Tibial nerve (tissue), 4 donors: Measurements from ENCODE around the gene TLX2.

ENCODE experiments used
- EP300 ChIP-seq, 2 donors: sonication (generic); formaldehyde crosslinking; IDR thresholded peaks; one replicate each; pipeline ENCODE4 v1.6.1; 2017; ENCODE audit warnings: antibody characterized with exemption in 2 of 2, mild to moderate bottlenecking in 1 of 2
- POLR2A ChIP-seq, 2 donors: fragments of 450-650 bp; IDR thresholded peaks; one replicate each; pipeline ENCODE4 v1.6.1; 2017; ENCODE audit warnings: antibody characterized with exemption in 2 of 2, mild to moderate bottlenecking in 2 of 2, moderate library complexity in 2 of 2
- TF ChIP-seq, protein P1 (sequence below), 5 experiments: fragments of 200-600 bp in 3 of 5; fragments of 450-650 bp in 2 of 5; sonication (generic) in 3 of 5; IDR thresholded peaks; one replicate each; pipeline ENCODE4 v1.5.1; 2016 to 2019; ENCODE audit warnings: antibody characterized with exemption in 5 of 5, mild to moderate bottlenecking in 3 of 5, moderate library complexity in 2 of 5

DNA sequence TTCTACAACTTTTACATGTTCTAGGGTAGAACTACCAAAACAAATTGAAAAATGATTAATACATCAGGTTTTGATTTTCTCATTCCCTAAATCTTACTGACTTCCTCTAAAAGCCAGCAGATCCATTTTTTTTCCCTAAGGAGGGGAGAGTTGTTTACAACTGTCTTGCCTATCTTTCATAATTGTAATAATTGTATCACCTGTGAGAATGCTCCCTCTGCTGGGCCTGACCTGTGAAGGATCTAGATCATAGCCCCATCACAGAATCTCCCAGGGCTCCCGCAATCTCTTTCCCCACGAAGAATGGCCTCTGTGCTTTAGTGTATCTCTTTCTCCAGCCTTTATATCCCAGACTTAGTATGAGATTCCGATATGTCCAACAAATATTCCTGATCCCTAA is 30.4 kb downstream of the TLX2 start:
- TF ChIP-seq, protein P1, sequence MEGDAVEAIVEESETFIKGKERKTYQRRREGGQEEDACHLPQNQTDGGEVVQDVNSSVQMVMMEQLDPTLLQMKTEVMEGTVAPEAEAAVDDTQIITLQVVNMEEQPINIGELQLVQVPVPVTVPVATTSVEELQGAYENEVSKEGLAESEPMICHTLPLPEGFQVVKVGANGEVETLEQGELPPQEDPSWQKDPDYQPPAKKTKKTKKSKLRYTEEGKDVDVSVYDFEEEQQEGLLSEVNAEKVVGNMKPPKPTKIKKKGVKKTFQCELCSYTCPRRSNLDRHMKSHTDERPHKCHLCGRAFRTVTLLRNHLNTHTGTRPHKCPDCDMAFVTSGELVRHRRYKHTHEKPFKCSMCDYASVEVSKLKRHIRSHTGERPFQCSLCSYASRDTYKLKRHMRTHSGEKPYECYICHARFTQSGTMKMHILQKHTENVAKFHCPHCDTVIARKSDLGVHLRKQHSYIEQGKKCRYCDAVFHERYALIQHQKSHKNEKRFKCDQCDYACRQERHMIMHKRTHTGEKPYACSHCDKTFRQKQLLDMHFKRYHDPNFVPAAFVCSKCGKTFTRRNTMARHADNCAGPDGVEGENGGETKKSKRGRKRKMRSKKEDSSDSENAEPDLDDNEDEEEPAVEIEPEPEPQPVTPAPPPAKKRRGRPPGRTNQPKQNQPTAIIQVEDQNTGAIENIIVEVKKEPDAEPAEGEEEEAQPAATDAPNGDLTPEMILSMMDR (IDR thresholded peaks at IDR 0.05) = no peak
- TF ChIP-seq POLR2A (IDR thresholded peaks at IDR 0.05) (no peak), EP300 (IDR thresholded peaks at IDR 0.05) (no peak)
